ENCODE measurements around the gene CRELD1. TPM values are rescaled to one million over a fixed set of nuclear protein-coding genes. Genes with fewer than 3 reads are reported as not detected.
A peak's percentile ranks its signal among the peaks of the same experiment; 100 is the strongest.

Gene CRELD1
- total RNA-seq, 1 donor from 2014 or later, result 26.5 TPM

GRCh38 chr3:9914559-9915253, 18.9 kb upstream of the CRELD1 start:
- Mint-ChIP-seq H3K4me3 (ENCODE audit: unreplicated experiment) (peak overlapping the region; percentile 19), H3K27ac (ENCODE audit: unreplicated experiment) (no peak overlapping the region), H3K4me1 (ENCODE audit: low read depth) (peaks cover 45% of the 10 kb centered on the region), H3K9me3 (ENCODE audit: low read depth) (no peaks in the 10 kb centered on the region), H3K36me3 (ENCODE audit: low read depth) (no peaks in the 10 kb centered on the region), H3K27me3 (ENCODE audit: low read depth) (no peaks in the 10 kb centered on the region)
- DNase-seq (ENCODE audit: low spot score), result no peak
- TF ChIP-seq, protein P1, sequence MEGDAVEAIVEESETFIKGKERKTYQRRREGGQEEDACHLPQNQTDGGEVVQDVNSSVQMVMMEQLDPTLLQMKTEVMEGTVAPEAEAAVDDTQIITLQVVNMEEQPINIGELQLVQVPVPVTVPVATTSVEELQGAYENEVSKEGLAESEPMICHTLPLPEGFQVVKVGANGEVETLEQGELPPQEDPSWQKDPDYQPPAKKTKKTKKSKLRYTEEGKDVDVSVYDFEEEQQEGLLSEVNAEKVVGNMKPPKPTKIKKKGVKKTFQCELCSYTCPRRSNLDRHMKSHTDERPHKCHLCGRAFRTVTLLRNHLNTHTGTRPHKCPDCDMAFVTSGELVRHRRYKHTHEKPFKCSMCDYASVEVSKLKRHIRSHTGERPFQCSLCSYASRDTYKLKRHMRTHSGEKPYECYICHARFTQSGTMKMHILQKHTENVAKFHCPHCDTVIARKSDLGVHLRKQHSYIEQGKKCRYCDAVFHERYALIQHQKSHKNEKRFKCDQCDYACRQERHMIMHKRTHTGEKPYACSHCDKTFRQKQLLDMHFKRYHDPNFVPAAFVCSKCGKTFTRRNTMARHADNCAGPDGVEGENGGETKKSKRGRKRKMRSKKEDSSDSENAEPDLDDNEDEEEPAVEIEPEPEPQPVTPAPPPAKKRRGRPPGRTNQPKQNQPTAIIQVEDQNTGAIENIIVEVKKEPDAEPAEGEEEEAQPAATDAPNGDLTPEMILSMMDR (IDR thresholded peaks at IDR 0.05), result no peak

GRCh38 chr3:9915254-9916141, 18.1 kb upstream of the CRELD1 start:
- peak overlapping the region; percentile 85 for H3K27ac Mint-ChIP-seq (ENCODE audit: unreplicated experiment)
- no peak for DNase-seq (ENCODE audit: low spot score)
- TF ChIP-seq, protein P1 (IDR thresholded peaks at IDR 0.05), result peak; percentile 77
- peaks cover 45% of the 10 kb centered on the region for H3K4me1 Mint-ChIP-seq (ENCODE audit: low read depth)
- no peaks in the 10 kb centered on the region for H3K9me3 Mint-ChIP-seq (ENCODE audit: low read depth)
- H3K4me3 Mint-ChIP-seq (ENCODE audit: unreplicated experiment), result peak overlapping the region; percentile 76
- no peaks in the 10 kb centered on the region for H3K27me3 Mint-ChIP-seq (ENCODE audit: low read depth)
- H3K36me3 Mint-ChIP-seq (ENCODE audit: low read depth), result no peaks in the 10 kb centered on the region

- no peak for DNase-seq (ENCODE audit: low spot score)
- Mint-ChIP-seq H3K27me3 (ENCODE audit: low read depth) (no peaks in the 10 kb centered on the region), H3K4me1 (ENCODE audit: low read depth) (peaks cover 45% of the 10 kb centered on the region), H3K27ac (ENCODE audit: unreplicated experiment) (peak overlapping the region; percentile 85), H3K36me3 (ENCODE audit: low read depth) (no peaks in the 10 kb centered on the region), H3K4me3 (ENCODE audit: unreplicated experiment) (peak overlapping the region; percentile 76), H3K9me3 (ENCODE audit: low read depth) (no peaks in the 10 kb centered on the region)
- TF ChIP-seq, protein P1 (IDR thresholded peaks at IDR 0.05), result no peak
Observed at GRCh38 chr3:9916346-9916733, 17.3 kb upstream of the CRELD1 start.

- Mint-ChIP-seq H3K4me3 (ENCODE audit: unreplicated experiment) (peak within 1 kb of the TSS; percentile 76), H3K9me3 (ENCODE audit: low read depth) (no peaks in the 10 kb centered on the region), H3K36me3 (ENCODE audit: low read depth) (no peaks in the 10 kb centered on the region), H3K27me3 (ENCODE audit: low read depth) (no peaks in the 10 kb centered on the region), H3K27ac (ENCODE audit: unreplicated experiment) (peak within 1 kb of the TSS; percentile 85), H3K4me1 (ENCODE audit: low read depth) (peaks cover 42% of the 10 kb centered on the region)
- DNase-seq (ENCODE audit: low spot score), result no peak
- TF ChIP-seq, protein P1 (IDR thresholded peaks at IDR 0.05), result no peak
Observed at GRCh38 chr3:9916734-9917680, 16.6 kb upstream of the CRELD1 start, which contains the start of gene IL17RC. Gene IL17RC, plus strand, starts transcription at chr3:9917098. Its CDS starts 218 bp downstream, at chr3:9917316.
